ENCODE results near the gene CNGA3.

GRCh38 chr2:98374958-98375570, 28.8 kb downstream of the CNGA3 start:
- no peak for TF ChIP-seq ZNF140 (tag by site-specific recombination; IDR thresholded peaks at IDR 0.05)
- TF ChIP-seq REST (tag by site-specific recombination; IDR thresholded peaks at IDR 0.05), result no peak
- TF ChIP-seq CTCF (tag by site-specific recombination; IDR thresholded peaks at IDR 0.05), result no peak
- no peak for TF ChIP-seq RBAK (tag by site-specific recombination; IDR thresholded peaks at IDR 0.05)
- TF ChIP-seq, protein P1, sequence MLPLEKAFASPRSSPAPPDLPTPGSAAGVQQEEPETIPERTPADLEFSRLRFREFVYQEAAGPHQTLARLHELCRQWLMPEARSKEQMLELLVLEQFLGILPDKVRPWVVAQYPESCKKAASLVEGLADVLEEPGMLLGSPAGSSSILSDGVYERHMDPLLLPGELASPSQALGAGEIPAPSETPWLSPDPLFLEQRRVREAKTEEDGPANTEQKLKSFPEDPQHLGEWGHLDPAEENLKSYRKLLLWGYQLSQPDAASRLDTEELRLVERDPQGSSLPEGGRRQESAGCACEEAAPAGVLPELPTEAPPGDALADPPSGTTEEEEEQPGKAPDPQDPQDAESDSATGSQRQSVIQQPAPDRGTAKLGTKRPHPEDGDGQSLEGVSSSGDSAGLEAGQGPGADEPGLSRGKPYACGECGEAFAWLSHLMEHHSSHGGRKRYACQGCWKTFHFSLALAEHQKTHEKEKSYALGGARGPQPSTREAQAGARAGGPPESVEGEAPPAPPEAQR (tag by site-specific recombination; IDR thresholded peaks at IDR 0.05), result no peak
- TF ChIP-seq TSHZ1 (tag by site-specific recombination; IDR thresholded peaks at IDR 0.05; ENCODE audit: borderline replicate concordance), result no peak
- TF ChIP-seq MYNN (tag by site-specific recombination; IDR thresholded peaks at IDR 0.05; ENCODE audit: borderline replicate concordance), result no peak
- TF ChIP-seq, protein P2, sequence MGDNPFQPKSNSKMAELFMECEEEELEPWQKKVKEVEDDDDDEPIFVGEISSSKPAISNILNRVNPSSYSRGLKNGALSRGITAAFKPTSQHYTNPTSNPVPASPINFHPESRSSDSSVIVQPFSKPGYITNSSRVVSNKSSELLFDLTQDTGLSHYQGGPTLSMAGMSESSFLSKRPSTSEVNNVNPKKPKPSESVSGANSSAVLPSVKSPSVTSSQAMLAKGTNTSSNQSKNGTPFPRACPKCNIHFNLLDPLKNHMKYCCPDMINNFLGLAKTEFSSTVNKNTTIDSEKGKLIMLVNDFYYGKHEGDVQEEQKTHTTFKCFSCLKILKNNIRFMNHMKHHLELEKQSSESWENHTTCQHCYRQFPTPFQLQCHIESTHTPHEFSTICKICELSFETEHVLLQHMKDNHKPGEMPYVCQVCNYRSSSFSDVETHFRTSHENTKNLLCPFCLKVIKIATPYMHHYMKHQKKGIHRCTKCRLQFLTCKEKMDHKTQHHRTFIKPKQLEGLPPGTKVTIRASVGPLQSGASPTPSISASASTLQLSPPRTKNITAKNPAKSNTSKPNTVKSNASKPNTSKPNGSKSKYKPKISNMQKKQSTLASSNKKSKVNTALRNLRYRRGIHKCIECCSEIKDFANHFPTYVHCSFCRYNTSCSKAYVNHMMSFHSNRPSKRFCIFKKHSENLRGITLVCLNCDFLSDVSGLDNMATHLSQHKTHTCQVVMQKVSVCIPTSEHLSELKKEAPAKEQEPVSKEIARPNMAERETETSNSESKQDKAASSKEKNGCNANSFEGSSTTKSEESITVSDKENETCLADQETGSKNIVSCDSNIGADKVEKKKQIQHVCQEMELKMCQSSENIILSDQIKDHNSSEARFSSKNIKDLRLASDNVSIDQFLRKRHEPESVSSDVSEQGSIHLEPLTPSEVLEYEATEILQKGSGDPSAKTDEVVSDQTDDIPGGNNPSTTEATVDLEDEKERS (tag by site-specific recombination; IDR thresholded peaks at IDR 0.05), result no peak
- no peak for TF ChIP-seq MZF1 (tag by site-specific recombination; IDR thresholded peaks at IDR 0.05; ENCODE audit: borderline replicate concordance)
- no peak for TF ChIP-seq ZNF350 (tag by site-specific recombination; IDR thresholded peaks at IDR 0.05)
- no peak for TF ChIP-seq ZNF660 (tag by site-specific recombination; IDR thresholded peaks at IDR 0.05)
